ENCODE results near the gene ZNF639. TPM values are rescaled to one million over a fixed set of nuclear protein-coding genes. Genes with fewer than 3 reads are reported as not detected.

ZNF639 gene
- total RNA-seq, 4 donors from 2014 or later, result 24.0 to 51.2 (median 29.8) TPM

- TF ChIP-seq POLR2A (IDR thresholded peaks at IDR 0.05), result no peak
- no peak for TF ChIP-seq CTCF (IDR thresholded peaks at IDR 0.05)
- Histone ChIP-seq H3K4me1 (no peaks in the 10 kb centered on the region), H3K27ac (no peak overlapping the region), H3K9me3 (no peaks in the 10 kb centered on the region), H3K4me3 (no peak overlapping the region), H3K36me3 (peaks cover 0 to 60% (median 0%) of the 10 kb centered on the region in 3 donors), H3K27me3 (no peaks in the 10 kb centered on the region)
- DNase-seq, result no peak
Observed at GRCh38 chr3:179369621-179370020, 46.8 kb downstream of the ZNF639 start.

GRCh38 chr3:179373938-179374337 is 51.1 kb downstream of the ZNF639 start:
- H3K27ac ChIP-seq, result no peak overlapping the region
- no peaks in the 10 kb centered on the region for H3K4me1 ChIP-seq
- H3K36me3 ChIP-seq, result peaks cover 0 to 57% (median 0%) of the 10 kb centered on the region in 3 donors
- no peaks in the 10 kb centered on the region for H3K9me3 ChIP-seq
- no peaks in the 10 kb centered on the region for H3K27me3 ChIP-seq
- no peak for TF ChIP-seq CTCF (IDR thresholded peaks at IDR 0.05)
- TF ChIP-seq POLR2A (IDR thresholded peaks at IDR 0.05), result no peak
- no peak for DNase-seq
- H3K4me3 ChIP-seq, result no peak overlapping the region

- no peak overlapping the region for H3K4me3 ChIP-seq
- no peaks in the 10 kb centered on the region for H3K9me3 ChIP-seq
- no peak for DNase-seq
- H3K27me3 ChIP-seq, result no peaks in the 10 kb centered on the region
- H3K27ac ChIP-seq, result no peak overlapping the region
- peaks cover 0 to 61% (median 0%) of the 10 kb centered on the region in 3 donors for H3K36me3 ChIP-seq
- TF ChIP-seq POLR2A (IDR thresholded peaks at IDR 0.05) (no peak), CTCF (IDR thresholded peaks at IDR 0.05) (no peak)
- H3K4me1 ChIP-seq, result no peaks in the 10 kb centered on the region
Observed at GRCh38 chr3:179375091-179375999, 52.5 kb downstream of the ZNF639 start.

DNA sequence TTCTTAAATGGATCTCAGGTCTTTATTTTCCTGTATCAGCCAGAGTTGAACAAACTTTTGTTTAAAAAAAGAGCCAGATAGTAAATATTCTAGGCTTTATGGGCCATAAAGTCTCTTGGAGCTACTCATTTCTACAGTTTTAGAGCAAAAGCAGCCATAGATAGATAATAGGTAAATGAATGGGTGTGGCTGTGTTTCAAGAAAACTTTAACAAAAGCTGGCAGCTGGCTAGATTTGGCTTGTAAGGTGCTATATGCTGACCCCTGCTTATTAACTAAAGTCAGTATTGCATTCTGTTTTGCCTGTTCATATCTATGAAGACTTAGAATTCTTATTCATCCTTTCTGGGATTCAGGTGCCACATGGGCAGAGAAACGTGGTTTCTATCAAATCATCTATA is 53.6 kb downstream of the ZNF639 start:
- TF ChIP-seq CTCF (IDR thresholded peaks at IDR 0.05) (no peak), POLR2A (IDR thresholded peaks at IDR 0.05) (no peak)
- Histone ChIP-seq H3K27me3 (no peaks in the 10 kb centered on the region), H3K4me1 (no peaks in the 10 kb centered on the region), H3K9me3 (no peaks in the 10 kb centered on the region), H3K27ac (no peak overlapping the region), H3K4me3 (no peak overlapping the region), H3K36me3 (peaks cover 0 to 63% (median 0%) of the 10 kb centered on the region in 3 donors)
- DNase-seq, result no peak

Other genes with a start within 250 kb of the ZNF639 start
- 10 to 100 TPM in 3 of 4 donors, 1 to 10 TPM in 1; 7.3 to 12.4 (median 10.9) TPM for gene PIK3CA, start 174.7 kb upstream of the ZNF639 start, total RNA-seq
- 10 to 100 TPM in 1 of 4 donors, 1 to 10 TPM in 3; 1.6 to 18.2 (median 4.6) TPM for gene KCNMB3, start 71.9 kb upstream of the ZNF639 start, total RNA-seq
- 100 to 1,000 TPM in 1 of 4 donors, 10 to 100 TPM in 3; 34.0 to 124 (median 45.3) TPM for gene MFN1, start 24.7 kb downstream of the ZNF639 start, total RNA-seq
- 10 to 100 TPM in 1 of 4 donors, 1 to 10 TPM in 3; 4.6 to 29.7 (median 4.8) TPM for gene GNB4, start 128.4 kb downstream of the ZNF639 start, total RNA-seq
- gene ACTL6A, start 239.9 kb downstream of the ZNF639 start, total RNA-seq, result 10 to 100 TPM; 35.7 to 59.4 (median 36.5) TPM

Measured in Peyer's patch (tissue), 4 donors.